Measurements from ENCODE around the gene LYZL4. TPM values are rescaled to one million over a fixed set of nuclear protein-coding genes. Genes with fewer than 3 reads are reported as not detected.

The LYZL4 gene
- total and polyA plus RNA-seq, 2 donors (not counting 1 experiment from before 2014, with no cell fraction given): not detected

DNA sequence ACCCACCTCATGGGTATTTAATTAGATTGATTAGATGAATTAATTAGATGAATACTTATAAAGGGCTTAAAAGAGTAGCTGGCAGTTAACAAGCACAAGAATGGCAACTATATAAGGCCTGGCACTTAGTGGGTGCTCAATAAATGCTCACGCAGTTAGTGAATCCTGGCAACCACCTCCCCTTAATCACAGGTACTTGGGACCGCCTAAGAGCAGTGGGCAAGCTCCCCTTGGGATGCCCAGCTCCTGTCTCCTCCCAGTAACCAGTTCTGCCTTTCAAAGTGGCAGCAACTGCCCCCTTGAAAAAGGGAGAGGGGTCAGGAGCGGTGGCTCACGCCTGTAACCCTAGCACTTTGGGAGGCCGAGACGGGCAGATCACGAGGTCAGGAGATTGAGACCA, 4.6 kb downstream of the LYZL4 start:
- no peak overlapping the region for H2AFZ ChIP-seq (ENCODE audit: insufficient read depth, low read depth, low read length, poor library complexity, severe bottlenecking)
- Mint-ChIP-seq H3K4me3 (no peak overlapping the region), H3K27ac (no peak overlapping the region), H3K27me3 (peaks cover 17% of the 10 kb centered on the region), H3K4me1 (no peaks in the 10 kb centered on the region), H3K9me3 (ENCODE audit: insufficient read depth) (no peaks in the 10 kb centered on the region)
- TF ChIP-seq, protein P1, sequence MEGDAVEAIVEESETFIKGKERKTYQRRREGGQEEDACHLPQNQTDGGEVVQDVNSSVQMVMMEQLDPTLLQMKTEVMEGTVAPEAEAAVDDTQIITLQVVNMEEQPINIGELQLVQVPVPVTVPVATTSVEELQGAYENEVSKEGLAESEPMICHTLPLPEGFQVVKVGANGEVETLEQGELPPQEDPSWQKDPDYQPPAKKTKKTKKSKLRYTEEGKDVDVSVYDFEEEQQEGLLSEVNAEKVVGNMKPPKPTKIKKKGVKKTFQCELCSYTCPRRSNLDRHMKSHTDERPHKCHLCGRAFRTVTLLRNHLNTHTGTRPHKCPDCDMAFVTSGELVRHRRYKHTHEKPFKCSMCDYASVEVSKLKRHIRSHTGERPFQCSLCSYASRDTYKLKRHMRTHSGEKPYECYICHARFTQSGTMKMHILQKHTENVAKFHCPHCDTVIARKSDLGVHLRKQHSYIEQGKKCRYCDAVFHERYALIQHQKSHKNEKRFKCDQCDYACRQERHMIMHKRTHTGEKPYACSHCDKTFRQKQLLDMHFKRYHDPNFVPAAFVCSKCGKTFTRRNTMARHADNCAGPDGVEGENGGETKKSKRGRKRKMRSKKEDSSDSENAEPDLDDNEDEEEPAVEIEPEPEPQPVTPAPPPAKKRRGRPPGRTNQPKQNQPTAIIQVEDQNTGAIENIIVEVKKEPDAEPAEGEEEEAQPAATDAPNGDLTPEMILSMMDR (IDR thresholded peaks at IDR 0.05): no peak
- TF ChIP-seq EZH2 (IDR thresholded peaks at IDR 0.05; ENCODE audit: borderline replicate concordance, insufficient read depth, low read depth, low read length, poor library complexity, severe bottlenecking): no peak
- 100% methylated on average over 3 of the region's 7 CpGs for WGBS (ENCODE audit: insufficient coverage)
- peaks cover 0 to 4% (median 0%) of the 10 kb centered on the region in 4 experiments for H3K27me3 ChIP-seq (replicated peaks in 1 of 4; ENCODE audit: control extremely low read depth in 1 of 4, control insufficient read depth in 3 of 4, insufficient read depth in 4 of 4, low read length in 3 of 4)
- no peaks in the 10 kb centered on the region for H3K79me2 ChIP-seq (ENCODE audit: control insufficient read depth, insufficient read depth, low read length)
- H3K9ac ChIP-seq (ENCODE audit: low read length): no peak overlapping the region
- H3K9me3 ChIP-seq (ENCODE audit: control extremely low read depth in 1 of 3, control insufficient read depth in 2 of 3, insufficient read depth in 1 of 3, low read length in 2 of 3): peaks cover 0 to 7% (median 0%) of the 10 kb centered on the region in 3 donors
- H4K20me1 ChIP-seq (ENCODE audit: control insufficient read depth, insufficient read depth, low read length, poor library complexity, severe bottlenecking): no peaks in the 10 kb centered on the region
- intact Hi-C loops (cut with micrococcal nuclease): no loop called here
- H3K4me2 ChIP-seq (replicated peaks; ENCODE audit: low read depth, low read length, poor library complexity, severe bottlenecking): no peak overlapping the region
- POLR2A ChIA-PET: no interaction called here
- H3K4me1 ChIP-seq (ENCODE audit: control insufficient read depth in 2 of 2, insufficient read depth in 2 of 2, low read length in 2 of 2): no peaks in the 10 kb centered on the region
- no peaks in the 10 kb centered on the region for H3K36me3 ChIP-seq (replicated peaks in 1 of 2; ENCODE audit: control extremely low read depth in 1 of 2, control insufficient read depth in 1 of 2, extremely low read depth in 1 of 2, insufficient read depth in 2 of 2, low read length in 1 of 2)
- ATAC-seq (ENCODE audit: low read depth) (no peak), DNase-seq (no peak)
- CTCF ChIA-PET: interaction anchor here (1.1 kb wide), 1 partner anchor 37 kb away, joined by 4 read pairs; no protein-coding TSS in a partner anchor
- H3K27ac ChIP-seq (ENCODE audit: low read length in 2 of 2): no peak overlapping the region
- H3K4me3 ChIP-seq (ENCODE audit: control extremely low read depth in 1 of 5, extremely low read depth in 1 of 5, insufficient read depth in 1 of 5, low read depth in 2 of 5, low read length in 4 of 5): no peak overlapping the region

- Histone ChIP-seq H3K79me2 (ENCODE audit: control insufficient read depth, insufficient read depth, low read length) (no peaks in the 10 kb centered on the region), H3K4me1 (ENCODE audit: control insufficient read depth in 2 of 2, insufficient read depth in 2 of 2, low read length in 2 of 2) (no peaks in the 10 kb centered on the region), H3K27me3 (replicated peaks in 1 of 4; ENCODE audit: control extremely low read depth in 1 of 4, control insufficient read depth in 3 of 4, insufficient read depth in 4 of 4, low read length in 3 of 4) (peaks cover 0 to 4% (median 0%) of the 10 kb centered on the region in 4 experiments), H4K20me1 (ENCODE audit: control insufficient read depth, insufficient read depth, low read length, poor library complexity, severe bottlenecking) (no peaks in the 10 kb centered on the region), H3K4me2 (replicated peaks; ENCODE audit: low read depth, low read length, poor library complexity, severe bottlenecking) (no peak overlapping the region), H3K9me3 (ENCODE audit: control extremely low read depth in 1 of 3, control insufficient read depth in 2 of 3, insufficient read depth in 1 of 3, low read length in 2 of 3) (peaks cover 0 to 7% (median 0%) of the 10 kb centered on the region in 3 donors), H3K27ac (ENCODE audit: low read length in 2 of 2) (no peak overlapping the region), H3K4me3 (ENCODE audit: control extremely low read depth in 1 of 5, extremely low read depth in 1 of 5, insufficient read depth in 1 of 5, low read depth in 2 of 5, low read length in 4 of 5) (no peak overlapping the region), H2AFZ (ENCODE audit: insufficient read depth, low read depth, low read length, poor library complexity, severe bottlenecking) (no peak overlapping the region), H3K9ac (ENCODE audit: low read length) (no peak overlapping the region), H3K36me3 (replicated peaks in 1 of 2; ENCODE audit: control extremely low read depth in 1 of 2, control insufficient read depth in 1 of 2, extremely low read depth in 1 of 2, insufficient read depth in 2 of 2, low read length in 1 of 2) (no peaks in the 10 kb centered on the region)
- no peak for TF ChIP-seq EZH2 (IDR thresholded peaks at IDR 0.05; ENCODE audit: borderline replicate concordance, insufficient read depth, low read depth, low read length, poor library complexity, severe bottlenecking)
- TF ChIP-seq, protein P1 (IDR thresholded peaks at IDR 0.05): no peak
- Mint-ChIP-seq H3K9me3 (ENCODE audit: insufficient read depth) (no peaks in the 10 kb centered on the region), H3K27ac (no peak overlapping the region), H3K27me3 (peaks cover 11% of the 10 kb centered on the region), H3K4me1 (no peaks in the 10 kb centered on the region), H3K4me3 (no peak overlapping the region)
- intact Hi-C loops (cut with micrococcal nuclease): no loop called here
- ATAC-seq (ENCODE audit: low read depth) (no peak), DNase-seq (no peak)
- POLR2A ChIA-PET: no interaction called here
- CTCF ChIA-PET: no interaction called here
- no CpG with 5 or more reads among the region's 3 CpGs for WGBS (ENCODE audit: insufficient coverage)
Measured at GRCh38 chr3:42403737-42404136, 6.7 kb downstream of the LYZL4 start.

All from B cell (primary cell).